Measurements from ENCODE around the gene PAQR8.
A peak's percentile ranks its signal among the peaks of the same experiment; 100 is the strongest.

Gene PAQR8

DNA sequence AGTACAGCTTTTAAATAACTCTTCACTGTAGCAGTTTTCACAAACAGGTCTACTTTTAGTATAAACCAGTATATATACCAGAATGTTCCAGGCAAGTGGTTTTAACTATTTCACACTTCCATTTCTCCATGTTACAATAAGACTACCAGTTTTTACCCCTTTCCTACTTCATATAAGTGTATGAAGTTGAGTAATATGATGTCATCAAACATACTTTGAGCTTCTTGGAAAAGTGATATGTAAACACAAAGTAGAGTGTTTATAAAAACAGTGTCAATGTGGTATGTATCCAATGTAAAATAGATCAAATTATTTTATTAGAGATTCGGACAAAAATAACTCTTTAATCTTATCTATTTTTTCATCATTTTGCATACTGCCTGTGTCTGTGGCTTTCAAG lies 2.5 kb upstream of the PAQR8 start:
- in situ Hi-C loops (cut with HindIII; ENCODE audit: low sequenced_read_pairs) = no loop called here
- H3K4me3 ChIP-seq (ENCODE audit: low read depth, low read length) = no peak overlapping the region
- DNase-seq (ENCODE audit: low read depth) = no peak
- TF ChIP-seq, protein P1, sequence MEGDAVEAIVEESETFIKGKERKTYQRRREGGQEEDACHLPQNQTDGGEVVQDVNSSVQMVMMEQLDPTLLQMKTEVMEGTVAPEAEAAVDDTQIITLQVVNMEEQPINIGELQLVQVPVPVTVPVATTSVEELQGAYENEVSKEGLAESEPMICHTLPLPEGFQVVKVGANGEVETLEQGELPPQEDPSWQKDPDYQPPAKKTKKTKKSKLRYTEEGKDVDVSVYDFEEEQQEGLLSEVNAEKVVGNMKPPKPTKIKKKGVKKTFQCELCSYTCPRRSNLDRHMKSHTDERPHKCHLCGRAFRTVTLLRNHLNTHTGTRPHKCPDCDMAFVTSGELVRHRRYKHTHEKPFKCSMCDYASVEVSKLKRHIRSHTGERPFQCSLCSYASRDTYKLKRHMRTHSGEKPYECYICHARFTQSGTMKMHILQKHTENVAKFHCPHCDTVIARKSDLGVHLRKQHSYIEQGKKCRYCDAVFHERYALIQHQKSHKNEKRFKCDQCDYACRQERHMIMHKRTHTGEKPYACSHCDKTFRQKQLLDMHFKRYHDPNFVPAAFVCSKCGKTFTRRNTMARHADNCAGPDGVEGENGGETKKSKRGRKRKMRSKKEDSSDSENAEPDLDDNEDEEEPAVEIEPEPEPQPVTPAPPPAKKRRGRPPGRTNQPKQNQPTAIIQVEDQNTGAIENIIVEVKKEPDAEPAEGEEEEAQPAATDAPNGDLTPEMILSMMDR (IDR thresholded peaks at IDR 0.05; ENCODE audit: low read depth, low read length, missing control alignments) = no peak

DNA sequence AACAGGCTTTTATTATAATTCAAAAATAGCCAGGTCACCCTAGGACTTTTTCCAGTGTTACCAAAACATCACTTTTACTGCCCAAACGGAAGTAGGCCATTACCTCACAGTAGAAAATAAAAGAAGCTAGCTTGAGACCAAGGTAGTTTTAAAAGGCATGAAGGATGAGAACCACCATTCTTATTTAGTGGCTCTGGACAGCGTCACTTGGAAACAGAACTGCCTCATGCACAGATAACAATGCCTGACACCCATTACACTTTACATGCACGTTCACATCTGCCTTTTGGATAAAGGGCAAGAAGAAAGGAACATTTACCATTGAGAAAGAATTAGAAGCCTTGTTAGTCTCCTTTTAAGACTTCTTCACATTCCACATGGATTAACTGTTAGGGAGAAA lies 1.9 kb upstream of the PAQR8 start:
- in situ Hi-C loops (cut with HindIII; ENCODE audit: low sequenced_read_pairs) = no loop called here
- TF ChIP-seq, protein P1 (IDR thresholded peaks at IDR 0.05; ENCODE audit: low read depth, low read length, missing control alignments) = no peak
- no peak for DNase-seq (ENCODE audit: low read depth)
- H3K4me3 ChIP-seq (ENCODE audit: low read depth, low read length) = no peak overlapping the region

DNA sequence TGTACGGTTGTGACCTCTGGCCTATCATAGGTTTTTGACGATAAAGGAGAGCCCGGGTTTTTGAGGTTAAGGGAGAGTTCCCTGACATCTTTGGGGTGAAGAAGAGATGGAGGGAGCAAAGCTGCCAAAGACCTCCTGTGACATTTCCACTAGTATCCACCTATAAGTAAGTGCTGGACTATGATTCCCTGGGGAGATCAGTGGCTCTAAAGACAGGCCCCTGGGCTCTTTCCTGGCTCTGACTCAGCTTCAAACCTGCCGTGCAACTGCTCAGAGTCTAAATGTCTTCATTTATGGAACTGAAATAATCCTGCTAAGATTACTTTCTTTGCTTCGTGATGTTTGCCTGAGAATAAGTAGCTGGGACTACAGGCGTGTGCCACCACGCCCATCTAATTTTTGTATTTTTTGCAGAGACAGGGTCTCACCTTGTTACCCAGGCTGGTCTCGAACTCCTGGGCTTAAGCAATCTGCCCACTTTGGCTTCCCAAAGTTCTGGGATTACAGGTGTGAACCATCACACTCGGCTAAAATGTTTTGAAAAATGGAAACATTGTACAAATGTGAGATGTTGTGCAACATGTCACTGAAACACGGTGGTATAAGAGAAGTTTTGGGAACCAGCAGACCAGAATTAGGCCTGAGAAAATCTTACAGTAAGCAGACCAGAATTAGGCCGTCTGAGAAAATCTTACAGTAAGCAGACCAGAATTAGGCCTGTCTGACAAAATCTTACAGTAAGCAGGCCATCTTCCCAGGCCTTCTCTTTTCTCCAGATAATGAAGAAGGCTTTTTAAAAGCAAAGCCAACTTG lies 1.1 kb upstream of the PAQR8 start:
- DNase-seq (ENCODE audit: low read depth) = no peak
- in situ Hi-C loops (cut with HindIII; ENCODE audit: low sequenced_read_pairs) = no loop called here
- TF ChIP-seq, protein P1 (IDR thresholded peaks at IDR 0.05; ENCODE audit: low read depth, low read length, missing control alignments) = no peak
- H3K4me3 ChIP-seq (ENCODE audit: low read depth, low read length) = no peak overlapping the region

DNA sequence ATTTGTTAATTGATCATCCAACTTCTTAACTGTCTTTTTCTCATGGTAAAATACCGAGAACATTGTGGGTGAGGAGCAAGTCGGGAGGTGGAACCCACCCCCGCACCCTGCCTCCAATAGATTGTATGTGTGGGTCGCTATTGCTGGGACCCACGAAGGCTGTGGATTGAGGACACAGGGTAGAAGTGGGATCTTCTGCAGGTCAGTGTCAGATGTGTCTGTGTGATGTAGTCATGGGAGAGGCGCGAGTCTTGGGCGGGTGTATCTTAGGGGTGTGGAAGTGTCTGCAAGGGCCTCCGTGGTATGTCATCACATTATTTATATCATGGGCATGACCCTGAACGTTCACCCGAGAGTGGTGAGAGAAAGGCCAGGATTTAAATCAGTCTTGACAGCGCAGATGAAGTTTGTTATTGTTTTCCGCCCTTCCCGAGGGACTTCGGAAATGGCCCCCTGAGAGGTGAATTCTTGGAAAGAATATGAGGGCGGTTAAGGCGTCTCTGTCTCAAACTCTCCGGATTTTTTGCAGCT lies 472 bp upstream of the PAQR8 start:
- H3K4me3 ChIP-seq (ENCODE audit: low read depth, low read length) = peak overlapping the region; percentile 84
- in situ Hi-C loops (cut with HindIII; ENCODE audit: low sequenced_read_pairs) = no loop called here
- no peak for DNase-seq (ENCODE audit: low read depth)
- TF ChIP-seq, protein P1 (IDR thresholded peaks at IDR 0.05; ENCODE audit: low read depth, low read length, missing control alignments) = no peak

DNA sequence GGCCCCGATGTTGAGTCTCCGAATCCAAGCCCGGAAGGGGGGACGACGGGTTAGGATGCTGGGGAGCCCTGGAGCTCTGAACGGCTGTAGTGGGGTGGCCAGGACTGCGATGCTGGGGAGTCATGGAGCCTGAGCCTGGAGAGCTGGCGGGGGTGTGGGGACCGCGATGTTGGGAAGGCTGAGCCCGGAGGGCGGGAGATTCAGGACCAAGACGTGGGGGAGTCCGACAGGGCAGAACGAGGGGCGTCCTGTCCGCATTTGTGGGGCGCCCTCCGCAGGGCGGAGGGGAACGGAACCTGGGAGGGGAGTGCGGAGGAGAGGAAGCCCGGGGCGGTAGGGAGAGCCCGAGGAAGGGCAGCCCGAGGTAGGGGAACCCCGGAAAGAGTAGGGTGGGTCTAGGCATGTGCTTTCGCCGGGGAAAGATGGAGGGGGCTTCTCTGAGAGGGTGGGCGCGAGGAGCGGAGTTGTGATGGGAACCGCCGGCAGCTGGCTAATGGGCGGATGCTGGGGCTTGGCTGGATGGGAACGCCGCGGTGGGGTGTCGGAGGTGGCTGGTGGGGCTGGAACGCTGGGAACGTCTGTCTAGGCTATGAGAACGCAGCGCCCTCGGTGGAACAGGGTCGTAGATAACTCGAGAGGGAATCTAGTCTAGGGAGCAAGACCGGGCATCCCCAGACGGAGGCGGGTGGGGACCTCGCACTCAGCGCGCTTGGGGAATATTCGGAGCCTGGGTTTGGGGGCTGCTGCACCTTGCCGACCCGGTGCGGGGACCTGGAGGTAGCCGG lies 684 bp downstream of the PAQR8 start:
- in situ Hi-C loops (cut with HindIII; ENCODE audit: low sequenced_read_pairs) = no loop called here
- TF ChIP-seq, protein P1 (IDR thresholded peaks at IDR 0.05; ENCODE audit: low read depth, low read length, missing control alignments) = no peak
- DNase-seq (ENCODE audit: low read depth) = no peak
- H3K4me3 ChIP-seq (ENCODE audit: low read depth, low read length) = peak overlapping the region; percentile 84

DNA sequence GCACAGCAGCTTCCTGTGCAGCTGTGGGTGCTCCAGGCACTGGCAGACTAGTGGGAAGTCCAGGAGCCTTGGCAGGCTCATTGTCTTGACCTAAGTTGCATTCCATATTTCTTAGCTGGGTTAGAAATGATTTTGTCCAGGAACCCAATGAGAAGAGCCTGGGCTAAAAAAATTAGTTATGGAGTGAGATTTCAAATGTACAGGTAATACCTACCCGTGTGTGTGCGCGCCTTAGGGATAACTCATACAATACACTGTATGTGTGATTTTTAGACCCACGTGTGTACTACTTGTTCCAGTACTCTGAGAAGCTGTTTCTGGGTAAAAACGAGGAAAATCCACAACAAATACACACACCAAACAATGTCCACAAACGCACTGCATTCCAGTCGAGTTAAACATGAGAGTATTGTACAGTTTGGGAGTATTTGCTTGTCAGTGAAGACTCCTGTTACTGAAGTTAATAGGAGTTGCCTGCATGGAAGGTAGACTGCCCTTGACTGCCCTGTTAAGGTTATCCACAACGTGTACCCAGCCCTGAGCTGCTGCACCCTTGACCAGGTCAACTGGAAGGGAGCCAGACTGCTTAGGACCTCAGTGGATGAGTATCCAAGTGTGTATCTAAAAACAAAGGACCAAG lies 1.4 kb downstream of the PAQR8 start:
- H3K4me3 ChIP-seq (ENCODE audit: low read depth, low read length) = peak overlapping the region; percentile 84
- in situ Hi-C loops (cut with HindIII; ENCODE audit: low sequenced_read_pairs) = no loop called here
- TF ChIP-seq, protein P1 (IDR thresholded peaks at IDR 0.05; ENCODE audit: low read depth, low read length, missing control alignments) = no peak
- DNase-seq (ENCODE audit: low read depth) = no peak
